Thoracic aorta (tissue), 2 donors: ENCODE data around the gene ABCA12. TPM values are rescaled to one million over a fixed set of nuclear protein-coding genes. Genes with fewer than 3 reads are reported as not detected.

Experiments
- ATAC-seq: fragments of 150-250 bp; one replicate; pipeline ENCODE4 v1.8.0; 2017; ENCODE audit warnings: low read depth; ENCODE audit not compliant: insufficient number of reproducible peaks, low FRiP score
- DNase-seq: peaks from one replicate; pipeline ENCODE4 v3.0.0-alpha.2; 2020; ENCODE audit warnings: low spot score
- H3K27ac ChIP-seq, 2 donors: fragments of 200-600 bp; sonication (generic); 1 replicate in 1 of 2; 2 replicates in 1 of 2; pipeline ENCODE4 v1.5.1; 2016; ENCODE audit warnings: mild to moderate bottlenecking in 2 of 2, moderate library complexity in 2 of 2
- H3K27me3 ChIP-seq: fragments of 200-600 bp; sonication (generic); replicated peaks from 2 replicates; pipeline ENCODE4 v1.6.0; 2016; ENCODE audit warnings: mild to moderate bottlenecking; ENCODE audit not compliant: insufficient read depth
- H3K36me3 ChIP-seq: fragments of 200-600 bp; sonication (generic); one replicate; pipeline ENCODE4 v1.5.1; 2016
- H3K4me1 ChIP-seq, 2 donors: fragments of 200-600 bp; sonication (generic); 1 replicate in 1 of 2; 2 replicates in 1 of 2; pipeline versions ENCODE4 v1.5.1 to v1.6.0; 2016; ENCODE audit warnings: low read depth in 2 of 2, mild to moderate bottlenecking in 1 of 2; ENCODE audit not compliant: control insufficient read depth in 1 of 2
- H3K4me3 ChIP-seq: fragments of 200-600 bp; sonication (generic); 2 replicates; pipeline ENCODE4 v1.5.1; 2016; ENCODE audit warnings: mild to moderate bottlenecking
- H3K9me3 ChIP-seq: fragments of 200-600 bp; sonication (generic); 2 replicates; pipeline ENCODE4 v1.5.1; 2016
- total RNA-seq, 2 donors: library from RNA; depleted of rRNA; stranded (reverse); fragments of >200 nt; gene quantifications; one replicate each; pipeline versions ENCODE4 v1.1.0 to v1.2.3, GENCODE V29; 2016
- TF ChIP-seq, protein P1 (sequence below): fragments of 200-600 bp; sonication (generic); IDR thresholded peaks from one replicate; pipeline ENCODE4 v1.5.1; 2019; ENCODE audit warnings: antibody characterized with exemption

The ABCA12 gene
- total RNA-seq, 2 donors from 2014 or later, result 0.14 TPM; not detected in 1

DNA sequence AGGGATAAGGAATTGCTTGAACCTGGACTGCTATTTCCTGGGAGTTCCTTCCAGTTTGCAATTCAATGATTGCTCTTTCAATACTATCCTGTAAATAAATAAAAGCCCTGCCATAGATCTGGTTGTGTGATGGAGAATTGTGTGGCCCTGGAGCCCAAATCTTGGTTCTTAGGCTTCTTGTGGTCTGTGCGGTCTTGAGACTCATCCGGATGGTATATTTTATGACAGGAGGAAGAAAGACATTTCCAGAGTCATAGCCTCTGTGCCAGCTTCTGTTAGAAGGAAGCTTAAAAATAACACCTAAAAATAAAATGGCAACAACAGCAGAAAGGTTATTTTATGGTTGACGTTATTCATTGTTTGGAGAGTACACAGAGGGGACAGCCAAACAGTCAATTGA, 137.7 kb downstream of the ABCA12 start:
- H3K4me3 ChIP-seq, result no peak overlapping the region

DNA sequence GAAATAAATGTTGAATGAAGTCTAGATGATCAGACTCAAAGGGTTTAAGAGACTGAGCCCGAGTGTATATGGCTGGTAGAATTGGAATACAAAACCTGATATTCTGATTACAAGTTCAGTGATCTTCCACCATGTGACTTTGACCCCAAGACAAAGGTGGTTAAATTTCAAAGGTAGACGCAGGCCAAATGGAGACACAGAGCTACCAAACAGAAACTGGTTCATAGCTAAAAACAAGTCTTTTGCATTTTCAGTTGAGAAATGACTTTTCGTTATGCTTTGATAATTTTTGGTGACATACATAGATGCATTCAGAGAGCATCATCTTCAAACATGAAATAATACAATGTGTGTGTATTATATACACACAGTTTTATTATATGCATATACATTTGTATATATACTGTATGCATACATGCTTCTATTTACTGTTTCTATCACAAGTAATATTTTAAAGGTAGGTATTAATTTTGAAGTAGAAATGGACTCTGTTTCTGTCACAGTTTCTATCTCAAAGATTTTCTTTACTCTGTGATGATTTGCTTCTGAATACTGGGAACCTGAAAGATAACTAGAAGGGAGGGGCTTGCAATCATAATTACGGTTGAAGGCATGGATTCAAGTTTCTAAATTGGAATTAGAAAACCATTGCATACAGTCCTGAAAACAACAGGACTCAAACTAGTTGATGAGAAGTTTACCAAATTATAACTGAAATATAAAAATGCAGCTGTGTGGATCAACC, 142.3 kb downstream of the ABCA12 start:
- no peaks in the 10 kb centered on the region for H3K27me3 ChIP-seq
- H3K27ac ChIP-seq, result no peak overlapping the region
- no peaks in the 10 kb centered on the region for H3K4me1 ChIP-seq
- H3K36me3 ChIP-seq, result no peaks in the 10 kb centered on the region
- H3K9me3 ChIP-seq, result no peaks in the 10 kb centered on the region
- TF ChIP-seq, protein P1, sequence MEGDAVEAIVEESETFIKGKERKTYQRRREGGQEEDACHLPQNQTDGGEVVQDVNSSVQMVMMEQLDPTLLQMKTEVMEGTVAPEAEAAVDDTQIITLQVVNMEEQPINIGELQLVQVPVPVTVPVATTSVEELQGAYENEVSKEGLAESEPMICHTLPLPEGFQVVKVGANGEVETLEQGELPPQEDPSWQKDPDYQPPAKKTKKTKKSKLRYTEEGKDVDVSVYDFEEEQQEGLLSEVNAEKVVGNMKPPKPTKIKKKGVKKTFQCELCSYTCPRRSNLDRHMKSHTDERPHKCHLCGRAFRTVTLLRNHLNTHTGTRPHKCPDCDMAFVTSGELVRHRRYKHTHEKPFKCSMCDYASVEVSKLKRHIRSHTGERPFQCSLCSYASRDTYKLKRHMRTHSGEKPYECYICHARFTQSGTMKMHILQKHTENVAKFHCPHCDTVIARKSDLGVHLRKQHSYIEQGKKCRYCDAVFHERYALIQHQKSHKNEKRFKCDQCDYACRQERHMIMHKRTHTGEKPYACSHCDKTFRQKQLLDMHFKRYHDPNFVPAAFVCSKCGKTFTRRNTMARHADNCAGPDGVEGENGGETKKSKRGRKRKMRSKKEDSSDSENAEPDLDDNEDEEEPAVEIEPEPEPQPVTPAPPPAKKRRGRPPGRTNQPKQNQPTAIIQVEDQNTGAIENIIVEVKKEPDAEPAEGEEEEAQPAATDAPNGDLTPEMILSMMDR, result no peak
- DNase-seq, result no peak
- no peak overlapping the region for H3K4me3 ChIP-seq
- no peak for ATAC-seq

More for the DNA sequence above, 137.7 kb downstream of the ABCA12 start:
- ATAC-seq (no peak), DNase-seq (no peak)
- H3K27me3 ChIP-seq, result no peaks in the 10 kb centered on the region
- TF ChIP-seq, protein P1, result no peak
- no peaks in the 10 kb centered on the region for H3K9me3 ChIP-seq
- no peak overlapping the region for H3K27ac ChIP-seq
- H3K36me3 ChIP-seq, result no peaks in the 10 kb centered on the region
- H3K4me1 ChIP-seq, result no peaks in the 10 kb centered on the region

DNA sequence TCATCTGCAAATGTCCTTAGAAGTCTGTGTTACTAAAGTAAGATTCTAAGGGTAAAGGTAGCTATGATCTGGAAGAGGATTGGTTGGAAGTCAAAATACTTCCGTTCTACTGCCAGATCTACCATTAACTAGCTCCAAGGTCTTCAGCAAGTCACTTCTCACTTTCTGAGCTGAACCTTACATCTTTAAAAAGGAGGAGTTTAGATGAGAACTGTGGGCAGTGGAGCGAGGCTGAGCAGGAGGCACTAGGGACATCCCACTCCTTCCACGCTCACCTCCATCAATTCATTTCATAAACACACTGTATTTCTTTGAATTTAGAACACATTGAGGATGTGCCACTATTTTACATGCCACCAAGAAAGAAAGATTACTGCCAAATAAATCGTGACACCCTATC, 143.0 kb downstream of the ABCA12 start:
- Histone ChIP-seq H3K4me1 (no peaks in the 10 kb centered on the region), H3K4me3 (no peak overlapping the region), H3K27me3 (no peaks in the 10 kb centered on the region), H3K27ac (no peak overlapping the region), H3K9me3 (no peaks in the 10 kb centered on the region), H3K36me3 (no peaks in the 10 kb centered on the region)
- no peak for ATAC-seq
- TF ChIP-seq, protein P1, result no peak
- DNase-seq, result no peak

DNA sequence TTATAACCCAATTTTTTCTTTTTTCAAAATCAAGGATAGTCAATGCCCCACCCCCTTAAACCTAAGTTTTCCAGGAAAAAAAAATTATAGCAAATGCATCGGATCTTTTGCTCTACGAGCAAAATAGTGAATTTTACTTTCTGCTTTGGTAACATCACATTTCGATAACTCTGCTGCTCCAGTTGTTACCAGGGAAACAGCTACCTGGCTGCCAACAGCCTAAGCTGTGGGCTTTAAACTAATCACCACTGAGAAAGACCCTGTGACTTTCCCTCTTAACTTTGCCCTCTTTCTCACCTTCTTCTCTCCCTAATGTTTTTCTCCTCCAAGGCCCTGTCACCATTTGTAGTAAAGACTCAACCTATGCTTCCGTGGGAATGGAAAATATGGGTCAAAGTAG, 145.5 kb downstream of the ABCA12 start:
- no peak overlapping the region for H3K27ac ChIP-seq
- H3K9me3 ChIP-seq, result no peaks in the 10 kb centered on the region
- H3K36me3 ChIP-seq, result no peaks in the 10 kb centered on the region
- H3K4me1 ChIP-seq, result no peaks in the 10 kb centered on the region
- TF ChIP-seq, protein P1, result no peak
- H3K4me3 ChIP-seq, result no peak overlapping the region
- ATAC-seq (no peak), DNase-seq (no peak)
- no peaks in the 10 kb centered on the region for H3K27me3 ChIP-seq

DNA sequence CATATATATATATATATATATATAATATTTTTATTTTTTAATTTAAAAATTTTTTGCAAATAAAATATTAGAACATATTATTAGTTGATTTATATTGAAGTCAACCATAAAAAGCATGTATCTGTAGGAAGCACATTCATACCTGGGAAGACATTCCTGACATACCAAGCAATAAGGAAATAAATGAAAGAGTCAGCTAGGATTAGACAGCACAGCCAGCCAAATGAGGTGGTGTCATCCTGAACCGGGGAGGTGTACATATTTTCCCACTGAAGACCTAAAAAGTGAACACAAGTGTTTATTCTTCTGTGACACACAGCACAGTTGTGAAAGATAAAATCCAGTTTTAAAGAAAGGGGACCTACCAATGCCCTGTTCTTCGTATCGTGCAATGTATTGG, 149.2 kb downstream of the ABCA12 start:
- no peak for ATAC-seq
- Histone ChIP-seq H3K4me1 (no peaks in the 10 kb centered on the region), H3K9me3 (no peaks in the 10 kb centered on the region), H3K36me3 (no peaks in the 10 kb centered on the region), H3K27me3 (no peaks in the 10 kb centered on the region), H3K4me3 (no peak overlapping the region), H3K27ac (no peak overlapping the region)
- DNase-seq, result no peak
- TF ChIP-seq, protein P1, result no peak
